ENCODE results near the gene BRIP1.
A peak's percentile ranks its signal among the peaks of the same experiment; 100 is the strongest.

BRIP1 gene

DNA sequence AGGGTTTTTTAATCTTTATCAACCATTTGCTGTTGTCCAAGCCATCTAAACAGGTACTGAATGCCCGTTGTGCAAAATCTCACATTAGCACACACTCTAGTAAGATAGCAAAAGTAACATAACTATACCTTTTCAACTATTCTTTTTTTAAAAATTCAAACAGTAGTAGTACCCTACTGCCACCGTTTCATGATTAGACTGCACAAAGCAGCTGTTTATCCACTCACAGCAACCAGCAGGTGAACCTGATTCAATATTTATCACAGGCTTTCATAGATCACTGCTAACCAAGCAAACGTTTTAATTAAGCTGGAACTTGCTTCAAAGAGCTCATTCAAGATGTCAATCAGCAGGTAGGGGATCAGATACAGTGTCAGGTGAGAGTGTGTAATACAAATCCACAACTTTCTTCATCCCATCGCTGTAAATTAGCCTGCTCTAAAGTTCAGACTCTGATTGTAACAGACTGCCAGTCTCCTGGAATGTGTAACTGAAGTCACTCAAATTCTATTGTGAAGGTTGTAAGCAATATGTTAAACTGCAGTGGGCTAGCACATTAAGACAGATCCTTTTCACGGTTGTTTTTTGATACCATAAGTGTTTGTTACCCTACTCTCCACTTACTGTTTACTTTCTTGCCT lies 47.3 kb downstream of the BRIP1 start:
- TF ChIP-seq MYC (IDR thresholded peaks at IDR 0.05; ENCODE audit: low read depth, low read length) (no peak), POLR2A (IDR thresholded peaks at IDR 0.05; ENCODE audit: extremely low read depth, insufficient read length) (no peak)
- TF ChIP-seq, protein P1, sequence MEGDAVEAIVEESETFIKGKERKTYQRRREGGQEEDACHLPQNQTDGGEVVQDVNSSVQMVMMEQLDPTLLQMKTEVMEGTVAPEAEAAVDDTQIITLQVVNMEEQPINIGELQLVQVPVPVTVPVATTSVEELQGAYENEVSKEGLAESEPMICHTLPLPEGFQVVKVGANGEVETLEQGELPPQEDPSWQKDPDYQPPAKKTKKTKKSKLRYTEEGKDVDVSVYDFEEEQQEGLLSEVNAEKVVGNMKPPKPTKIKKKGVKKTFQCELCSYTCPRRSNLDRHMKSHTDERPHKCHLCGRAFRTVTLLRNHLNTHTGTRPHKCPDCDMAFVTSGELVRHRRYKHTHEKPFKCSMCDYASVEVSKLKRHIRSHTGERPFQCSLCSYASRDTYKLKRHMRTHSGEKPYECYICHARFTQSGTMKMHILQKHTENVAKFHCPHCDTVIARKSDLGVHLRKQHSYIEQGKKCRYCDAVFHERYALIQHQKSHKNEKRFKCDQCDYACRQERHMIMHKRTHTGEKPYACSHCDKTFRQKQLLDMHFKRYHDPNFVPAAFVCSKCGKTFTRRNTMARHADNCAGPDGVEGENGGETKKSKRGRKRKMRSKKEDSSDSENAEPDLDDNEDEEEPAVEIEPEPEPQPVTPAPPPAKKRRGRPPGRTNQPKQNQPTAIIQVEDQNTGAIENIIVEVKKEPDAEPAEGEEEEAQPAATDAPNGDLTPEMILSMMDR (IDR thresholded peaks at IDR 0.05; ENCODE audit: low read depth, low read length): no peak
- TF ChIP-seq, protein P2, sequence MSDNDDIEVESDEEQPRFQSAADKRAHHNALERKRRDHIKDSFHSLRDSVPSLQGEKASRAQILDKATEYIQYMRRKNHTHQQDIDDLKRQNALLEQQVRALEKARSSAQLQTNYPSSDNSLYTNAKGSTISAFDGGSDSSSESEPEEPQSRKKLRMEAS (IDR thresholded peaks at IDR 0.05; ENCODE audit: low read depth, low read length): no peak
- no peak overlapping the region for H3K4me3 ChIP-seq (ENCODE audit: low read depth, low read length)
- no peak for DNase-seq (ENCODE audit: low read depth)

DNA sequence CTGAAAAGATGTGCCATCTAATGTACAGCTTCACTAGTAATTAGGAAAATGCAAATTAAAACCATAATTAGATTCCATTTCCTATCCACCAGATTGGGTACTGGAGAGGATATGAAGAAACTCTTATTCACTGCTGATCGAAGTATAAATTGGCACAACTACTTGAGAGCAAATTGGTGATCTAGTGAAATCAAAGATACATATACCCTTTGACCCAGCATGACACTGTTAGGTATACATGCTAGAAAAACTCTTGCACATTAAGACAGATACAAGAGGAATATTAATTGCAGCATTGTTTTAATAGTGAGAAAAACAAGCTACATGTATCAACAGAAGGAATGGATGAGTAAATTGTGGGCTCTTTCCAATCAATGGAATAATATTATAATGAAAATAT lies 48.8 kb downstream of the BRIP1 start:
- no peak overlapping the region for H3K4me3 ChIP-seq (ENCODE audit: low read depth, low read length)
- TF ChIP-seq, protein P2 (IDR thresholded peaks at IDR 0.05; ENCODE audit: low read depth, low read length): no peak
- TF ChIP-seq MYC (IDR thresholded peaks at IDR 0.05; ENCODE audit: low read depth, low read length) (no peak), POLR2A (IDR thresholded peaks at IDR 0.05; ENCODE audit: extremely low read depth, insufficient read length) (no peak)
- TF ChIP-seq, protein P1 (IDR thresholded peaks at IDR 0.05; ENCODE audit: low read depth, low read length): no peak
- DNase-seq (ENCODE audit: low read depth): no peak

DNA sequence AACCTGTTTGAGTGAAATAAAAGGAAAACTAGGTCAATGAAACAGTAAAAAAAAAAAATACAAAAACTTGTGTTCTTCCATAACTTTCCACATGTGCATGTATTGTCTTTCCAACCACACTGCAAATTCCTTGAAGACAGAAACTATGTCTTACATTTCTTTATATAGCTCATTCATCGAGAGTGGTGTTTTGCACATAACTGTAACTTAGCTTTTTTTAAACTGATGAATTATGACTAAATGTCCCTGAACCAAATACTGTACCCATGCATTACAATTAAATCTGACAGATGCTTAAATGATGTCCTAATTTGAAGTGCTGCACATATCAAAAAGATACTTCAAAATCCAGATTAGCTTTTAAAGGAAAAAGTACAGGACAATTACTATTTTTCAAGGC lies 50.1 kb downstream of the BRIP1 start:
- DNase-seq (ENCODE audit: low read depth): no peak

DNA sequence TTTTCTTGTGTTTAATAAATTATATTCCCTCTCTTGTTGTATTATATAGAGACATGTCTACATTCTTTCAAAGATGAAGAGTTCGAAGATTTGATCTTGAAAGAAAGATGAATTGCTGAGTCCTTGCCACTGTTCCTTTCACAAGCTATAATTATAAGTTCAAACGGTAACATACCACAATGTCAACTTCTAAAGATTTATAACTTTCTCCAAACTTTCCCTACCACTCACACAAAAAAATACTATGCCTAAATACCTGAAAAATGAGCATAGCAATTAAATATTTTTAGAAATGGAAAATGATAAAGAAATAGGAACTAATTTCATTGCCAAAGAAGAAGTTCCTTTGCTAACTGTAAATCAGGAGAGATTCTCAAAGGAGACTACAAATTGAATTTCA lies 50.6 kb downstream of the BRIP1 start:
- no peak overlapping the region for H3K4me3 ChIP-seq (ENCODE audit: low read depth, low read length)
- DNase-seq (ENCODE audit: low read depth): no peak
- TF ChIP-seq, protein P1 (IDR thresholded peaks at IDR 0.05; ENCODE audit: low read depth, low read length): no peak
- no peak for TF ChIP-seq MYC (IDR thresholded peaks at IDR 0.05; ENCODE audit: low read depth, low read length)
- no peak for TF ChIP-seq POLR2A (IDR thresholded peaks at IDR 0.05; ENCODE audit: extremely low read depth, insufficient read length)
- TF ChIP-seq, protein P2 (IDR thresholded peaks at IDR 0.05; ENCODE audit: low read depth, low read length): no peak

More for the DNA sequence above, 50.1 kb downstream of the BRIP1 start:
- H3K4me3 ChIP-seq (ENCODE audit: low read depth, low read length): no peak overlapping the region
- TF ChIP-seq POLR2A (IDR thresholded peaks at IDR 0.05; ENCODE audit: extremely low read depth, insufficient read length) (no peak), MYC (IDR thresholded peaks at IDR 0.05; ENCODE audit: low read depth, low read length) (no peak)
- TF ChIP-seq, protein P2 (IDR thresholded peaks at IDR 0.05; ENCODE audit: low read depth, low read length): no peak
- TF ChIP-seq, protein P1 (IDR thresholded peaks at IDR 0.05; ENCODE audit: low read depth, low read length): no peak

DNA sequence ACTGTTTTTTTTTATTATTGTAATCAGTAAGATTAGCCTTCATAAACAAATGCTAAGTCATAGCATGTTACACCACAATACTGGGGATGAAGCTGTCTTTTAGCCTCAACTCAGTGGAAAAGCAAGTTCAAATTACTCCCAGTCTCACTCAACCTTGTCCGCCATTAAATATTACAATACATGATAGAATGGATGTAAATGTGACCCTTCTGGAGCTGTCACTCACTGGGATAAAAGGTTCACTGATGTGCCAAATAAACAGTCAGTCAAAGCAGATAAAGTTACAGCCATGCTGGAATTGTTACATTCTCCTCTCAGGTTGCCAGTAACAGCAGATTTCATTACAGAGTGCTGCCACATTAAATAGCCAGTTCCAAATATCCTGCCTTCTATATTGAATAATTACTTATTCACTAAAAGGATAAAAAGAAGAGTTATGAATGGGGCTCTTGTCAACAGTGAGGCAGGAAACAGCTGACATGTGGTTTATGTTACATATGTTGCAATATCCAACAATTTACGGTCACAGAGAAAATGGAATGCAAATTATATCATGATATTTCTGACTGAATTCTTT lies 53.4 kb downstream of the BRIP1 start:
- H3K4me3 ChIP-seq (ENCODE audit: low read depth, low read length): no peak overlapping the region
- TF ChIP-seq, protein P2 (IDR thresholded peaks at IDR 0.05; ENCODE audit: low read depth, low read length): no peak
- peak; percentile 56 for DNase-seq (ENCODE audit: low read depth)

DNA sequence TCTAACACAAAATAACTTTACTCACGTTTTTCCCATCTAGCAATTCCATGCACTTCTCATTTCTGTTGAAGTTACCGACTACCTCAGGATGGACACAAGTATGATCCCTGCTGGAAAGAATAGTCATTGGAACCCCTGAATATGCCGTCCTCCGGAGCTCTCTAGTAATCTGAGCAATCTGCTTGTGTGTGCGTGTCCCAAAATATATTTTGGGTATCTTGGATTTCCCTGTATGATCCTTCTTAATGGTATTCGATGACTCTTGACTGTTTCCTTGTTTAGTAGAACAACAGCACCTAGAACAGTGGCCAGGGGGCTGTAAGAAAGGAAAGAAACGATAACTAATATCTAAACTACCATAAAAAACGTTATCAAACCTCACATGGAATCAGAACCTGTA lies 54.9 kb downstream of the BRIP1 start:
- H3K4me3 ChIP-seq (ENCODE audit: low read depth, low read length): no peak overlapping the region
- DNase-seq (ENCODE audit: low read depth): no peak
- TF ChIP-seq, protein P2 (IDR thresholded peaks at IDR 0.05; ENCODE audit: low read depth, low read length): no peak
- TF ChIP-seq, protein P1 (IDR thresholded peaks at IDR 0.05; ENCODE audit: low read depth, low read length): no peak
- TF ChIP-seq MYC (IDR thresholded peaks at IDR 0.05; ENCODE audit: low read depth, low read length) (no peak), POLR2A (IDR thresholded peaks at IDR 0.05; ENCODE audit: extremely low read depth, insufficient read length) (no peak)

Data from NB4 (cell line).